AG08396 (cell line): ENCODE measurements around the gene B3GNT4.
A peak's percentile ranks its signal among the peaks of the same experiment; 100 is the strongest.
"Not testable (repeated sequence)": the region's sequence is repeated elsewhere in the genome, so short reads cannot be mapped to it uniquely, and the experiment has no call there.

ENCODE experiments used
- DNase-seq: peaks from one replicate; pipeline ENCODE4 v3.0.0; 2012; ENCODE audit warnings: low spot score, mixed read lengths

Gene B3GNT4

GRCh38 chr12:122216445-122216844 lies 12.9 kb downstream of the B3GNT4 start:
- no peak for DNase-seq

GRCh38 chr12:122225683-122226365 lies 22.3 kb downstream of the B3GNT4 start, which contains the start of gene DIABLO:
TSS of gene DIABLO (minus strand) at chr12:122226052. CDS start at chr12:122226014, 38 bp downstream.
- peak; percentile 98 for DNase-seq

- no peak for DNase-seq
Observed at GRCh38 chr12:122226366-122227125, 23.0 kb downstream of the B3GNT4 start.

GRCh38 chr12:122227341-122227740 lies 23.8 kb downstream of the B3GNT4 start:
- no peak for DNase-seq

GRCh38 chr12:122228092-122228491 lies 24.6 kb downstream of the B3GNT4 start:
- DNase-seq, result no peak

- DNase-seq, result no peak
Observed at GRCh38 chr12:122230798-122231197, 27.3 kb downstream of the B3GNT4 start.

GRCh38 chr12:122232691-122233090 lies 29.2 kb downstream of the B3GNT4 start:
- no peak for DNase-seq

- DNase-seq, result no peak
Observed at GRCh38 chr12:122235741-122236140, 32.2 kb downstream of the B3GNT4 start.

GRCh38 chr12:122238861-122239260 lies 35.4 kb downstream of the B3GNT4 start:
- DNase-seq, result no peak

- no peak for DNase-seq
Observed at GRCh38 chr12:122243965-122244364, 40.5 kb downstream of the B3GNT4 start.

- no peak for DNase-seq
Observed at GRCh38 chr12:122244565-122245371, 41.3 kb downstream of the B3GNT4 start.

GRCh38 chr12:122245553-122245952 lies 42.0 kb downstream of the B3GNT4 start:
- DNase-seq, result no peak

- DNase-seq, result no peak
Observed at GRCh38 chr12:122250047-122250446, 46.5 kb downstream of the B3GNT4 start.

- DNase-seq, result no peak
Observed at GRCh38 chr12:122250536-122250935, 47.0 kb downstream of the B3GNT4 start.

GRCh38 chr12:122258462-122258861 lies 55.0 kb downstream of the B3GNT4 start:
- not testable (repeated sequence) for DNase-seq
